Common myeloid progenitor, CD34-positive (primary cell): Measurements from ENCODE around the gene CNTN5.

ENCODE experiments used
- CTCF ChIA-PET: fragments of 350-600 bp; sonication (Branson Sonifier 250); formaldehyde crosslinking; loops from one replicate; lab custom pipeline; 2021; ENCODE audit warnings: antibody characterized with exemption; lab: Charles Lee
- POLR2A ChIA-PET: fragments of 350-600 bp; sonication (Branson Sonifier 250); formaldehyde crosslinking; loops from one replicate; lab custom pipeline; 2021; ENCODE audit warnings: antibody characterized with exemption; lab: Charles Lee
- DNase-seq, 3 donors: peaks; one replicate each; pipeline versions ENCODE4 v3.0.0 to v3.0.0-alpha.2; 2013
- H3K27ac ChIP-seq, 2 experiments: 1 replicate in 1 of 2; 2 replicates in 1 of 2; pipeline ENCODE4 v1.7.0; 2013; ENCODE audit warnings: inconsistent platforms in 2 of 2, low read length in 2 of 2, mild to moderate bottlenecking in 2 of 2, low read depth in 1 of 2, moderate library complexity in 1 of 2; ENCODE audit not compliant: severe bottlenecking in 2 of 2, insufficient read depth in 1 of 2, poor library complexity in 1 of 2
- H3K27me3 ChIP-seq, 5 experiments: replicated peaks in 2 of 5; 1 replicate in 3 of 5; 2 replicates in 2 of 5; pipeline versions ENCODE4 v1.6.1 to v1.7.0; 2013; ENCODE audit warnings: low read length in 4 of 5, mild to moderate bottlenecking in 2 of 5, moderate library complexity in 2 of 5, inconsistent platforms in 1 of 5; ENCODE audit not compliant: insufficient read depth in 5 of 5, control insufficient read depth in 4 of 5
- H3K36me3 ChIP-seq, 4 experiments: 1 replicate in 2 of 4; 2 replicates in 2 of 4; pipeline versions ENCODE4 v1.6.1 to v1.7.0; 2013; ENCODE audit warnings: low read length in 3 of 4, control low read depth in 1 of 4, mild to moderate bottlenecking in 1 of 4; ENCODE audit not compliant: control insufficient read depth in 4 of 4, insufficient read depth in 4 of 4
- H3K4me1 ChIP-seq, 4 experiments: 1 replicate in 3 of 4; 2 replicates in 1 of 4; pipeline versions ENCODE4 v1.6.1 to v1.7.1; 2013; ENCODE audit warnings: low read length in 3 of 4, mild to moderate bottlenecking in 3 of 4, control low read depth in 1 of 4, inconsistent platforms in 1 of 4, moderate library complexity in 1 of 4; ENCODE audit not compliant: control insufficient read depth in 4 of 4, insufficient read depth in 4 of 4; ENCODE audit errors: control extremely low read depth in 1 of 4
- H3K4me3 ChIP-seq, 7 experiments: 1 replicate in 4 of 7; 2 replicates in 3 of 7; pipeline versions ENCODE4 v1.5.1 to v1.7.0; 2013; ENCODE audit warnings: mild to moderate bottlenecking in 7 of 7, low read length in 6 of 7, moderate library complexity in 6 of 7, inconsistent platforms in 2 of 7, low read depth in 2 of 7, control low read depth in 1 of 7; ENCODE audit not compliant: insufficient read depth in 4 of 7, control insufficient read depth in 1 of 7; ENCODE audit errors: extremely low read depth in 1 of 7
- H3K9me3 ChIP-seq, 5 experiments: 1 replicate in 4 of 5; 2 replicates in 1 of 5; pipeline versions ENCODE4 v1.6.1 to v1.7.1; 2013; ENCODE audit warnings: low read length in 4 of 5, mild to moderate bottlenecking in 2 of 5, inconsistent platforms in 1 of 5, low read depth in 1 of 5, moderate library complexity in 1 of 5; ENCODE audit not compliant: control insufficient read depth in 4 of 5, insufficient read depth in 2 of 5; ENCODE audit errors: control extremely low read depth in 1 of 5
- WGBS: methylation state at CpG from one replicate; pipeline ENCODE4 v1.1.5; 2013; ENCODE audit not compliant: insufficient coverage; 5-methylcytosine and 5-hydroxymethylcytosine counted together

The CNTN5 gene

DNA sequence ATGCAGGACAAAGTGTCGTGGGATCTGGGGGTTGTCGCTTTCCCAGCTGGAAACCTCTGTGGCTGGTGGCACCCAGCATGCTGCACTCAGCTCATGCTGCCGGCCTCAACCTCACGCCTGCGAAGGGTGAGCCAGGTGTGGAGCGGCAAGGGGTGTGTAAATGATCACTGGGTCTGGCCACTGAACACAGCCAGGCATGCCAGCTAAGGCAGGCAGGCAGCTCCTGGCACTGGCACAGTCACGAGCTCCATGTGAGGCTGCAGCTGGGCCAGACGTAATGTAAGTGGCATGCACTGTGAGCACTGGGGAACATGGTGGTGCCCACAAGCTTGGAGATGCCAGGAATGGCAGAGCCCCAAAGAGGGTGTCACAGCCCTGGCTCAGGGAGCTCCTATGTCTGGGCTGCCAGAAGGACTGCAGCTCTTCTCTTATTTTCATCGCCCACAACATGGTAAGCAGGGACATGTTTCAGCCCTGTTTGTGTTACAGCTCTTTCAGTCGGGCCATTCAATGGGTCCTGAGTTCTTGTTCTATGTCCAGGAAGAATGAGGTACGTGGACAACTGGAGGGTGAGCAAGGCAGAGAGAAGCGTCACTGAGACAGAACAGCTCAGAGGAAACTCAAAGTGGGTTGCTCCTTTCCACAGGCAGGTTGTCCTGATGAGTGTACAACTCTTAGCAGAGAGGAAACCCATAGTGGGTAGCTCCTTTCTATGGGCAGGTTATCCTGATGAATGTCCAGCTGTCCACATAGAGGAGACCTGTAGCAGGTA is 403.8 kb downstream of the CNTN5 start:
- Histone ChIP-seq H3K4me1 (no peaks in the 10 kb centered on the region), H3K9me3 (peaks cover 0 to 9% (median 2%) of the 10 kb centered on the region in 5 experiments), H3K4me3 (no peak overlapping the region), H3K27me3 (no peaks in the 10 kb centered on the region), H3K27ac (no peak overlapping the region), H3K36me3 (no peaks in the 10 kb centered on the region)
- POLR2A ChIA-PET, result no interaction called here
- no peak for DNase-seq
- CTCF ChIA-PET, result no interaction called here
- WGBS, result 95% methylated on average over 11 of the region's 12 CpGs

DNA sequence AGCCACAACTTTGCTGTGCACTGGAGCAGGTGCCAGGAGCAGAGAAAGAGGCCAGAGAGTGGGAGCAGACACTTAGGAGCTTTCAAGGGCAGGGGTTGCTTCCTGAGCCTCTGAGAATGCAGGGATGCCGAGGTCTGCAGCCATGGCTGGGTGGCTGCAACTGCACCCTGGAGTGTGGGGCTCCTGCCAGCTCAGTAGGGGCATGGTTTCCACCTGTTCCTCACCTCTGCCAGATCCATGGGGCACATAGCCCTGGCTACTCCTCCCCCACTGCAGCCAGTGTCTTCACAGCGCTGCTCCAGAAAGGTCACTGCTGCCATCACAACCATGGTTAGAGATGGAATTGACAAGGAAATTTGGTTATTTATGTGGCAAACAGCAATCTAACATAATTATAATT is 404.8 kb downstream of the CNTN5 start:
- Histone ChIP-seq H3K4me1 (no peaks in the 10 kb centered on the region), H3K36me3 (no peaks in the 10 kb centered on the region), H3K27ac (no peak overlapping the region), H3K9me3 (peaks cover 0 to 9% (median 2%) of the 10 kb centered on the region in 5 experiments), H3K27me3 (no peaks in the 10 kb centered on the region), H3K4me3 (no peak overlapping the region)
- no peak for DNase-seq
- POLR2A ChIA-PET, result no interaction called here
- WGBS, result 0% methylated on average over 1 of the region's 2 CpGs
- CTCF ChIA-PET, result no interaction called here

DNA sequence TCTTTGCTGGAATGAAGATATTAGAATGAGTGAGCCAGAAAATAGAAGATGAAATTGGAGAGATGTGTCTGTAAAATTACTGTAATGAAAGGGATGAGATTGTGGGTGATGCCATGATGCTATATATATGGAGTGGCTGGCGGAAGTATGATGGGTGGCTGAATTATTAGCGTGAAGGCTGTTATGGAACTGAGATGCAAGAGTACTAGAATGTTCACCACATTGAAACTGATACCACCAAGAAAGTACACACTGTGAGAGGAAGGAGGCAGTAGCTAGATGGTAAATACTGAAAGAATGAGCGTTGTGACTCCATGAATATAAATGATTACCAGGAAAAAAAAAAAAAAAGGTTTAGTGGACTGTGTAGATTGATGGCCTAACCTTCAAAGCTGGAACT is 411.9 kb downstream of the CNTN5 start:
- Histone ChIP-seq H3K9me3 (no peaks in the 10 kb centered on the region), H3K27ac (no peak overlapping the region), H3K4me1 (no peaks in the 10 kb centered on the region), H3K27me3 (no peaks in the 10 kb centered on the region), H3K36me3 (no peaks in the 10 kb centered on the region), H3K4me3 (no peak overlapping the region)
- WGBS, result 83% methylated on average over 2 of the region's 3 CpGs
- ChIA-PET CTCF (no interaction called here), POLR2A (no interaction called here)
- no peak for DNase-seq

DNA sequence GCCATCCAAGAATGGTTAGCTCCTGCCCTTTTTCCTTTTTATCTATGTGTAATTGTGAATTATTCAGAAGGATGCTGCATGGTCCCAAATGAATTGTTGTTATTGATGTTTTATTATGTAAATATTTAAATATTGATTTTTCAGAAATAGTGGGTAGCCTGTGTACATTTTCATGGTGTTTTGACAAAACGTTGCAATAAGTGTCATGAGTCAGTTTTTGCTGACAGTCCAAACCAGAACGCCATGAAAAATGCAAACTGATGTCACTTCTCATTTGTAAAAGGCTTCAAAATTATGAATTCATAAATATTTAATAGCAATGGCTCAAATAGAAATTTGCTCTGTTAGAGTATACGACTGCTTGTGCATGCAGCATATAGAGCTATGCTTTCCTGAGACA is 422.5 kb downstream of the CNTN5 start:
- H3K27ac ChIP-seq, result no peak overlapping the region
- H3K4me3 ChIP-seq, result no peak overlapping the region
- no peaks in the 10 kb centered on the region for H3K4me1 ChIP-seq
- WGBS, result 50% methylated on average over 1 of the region's 3 CpGs
- no peaks in the 10 kb centered on the region for H3K36me3 ChIP-seq
- no peaks in the 10 kb centered on the region for H3K9me3 ChIP-seq
- ChIA-PET POLR2A (no interaction called here), CTCF (no interaction called here)
- no peaks in the 10 kb centered on the region for H3K27me3 ChIP-seq
- DNase-seq, result no peak

DNA sequence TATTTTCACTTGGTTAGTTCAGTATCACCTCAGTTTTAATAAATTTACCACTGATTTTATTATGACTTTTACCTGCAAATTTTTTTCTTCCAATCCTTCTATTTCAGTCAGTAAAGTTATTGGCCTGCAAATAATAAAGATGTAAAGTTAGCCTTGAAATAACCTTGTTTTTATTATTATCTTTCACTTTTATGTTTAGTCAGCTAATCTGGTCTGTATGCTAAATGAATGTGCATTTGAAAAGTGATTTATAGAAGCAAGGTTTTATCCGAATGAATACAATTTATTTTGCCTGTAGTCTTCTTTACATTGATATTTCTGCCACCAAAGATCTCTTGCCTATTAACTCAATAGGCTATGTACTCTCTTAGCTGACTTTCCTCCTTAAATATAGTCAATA is 425.7 kb downstream of the CNTN5 start:
- no peaks in the 10 kb centered on the region for H3K27me3 ChIP-seq
- DNase-seq, result no peak
- POLR2A ChIA-PET, result no interaction called here
- WGBS, result no CpG with 5 or more reads among the region's 1 CpG
- CTCF ChIA-PET, result interaction anchor here (0.6 kb wide), 1 partner anchor 1382 kb away, joined by 3 read pairs; no protein-coding TSS in a partner anchor
- no peak overlapping the region for H3K27ac ChIP-seq
- H3K4me1 ChIP-seq, result no peaks in the 10 kb centered on the region
- H3K36me3 ChIP-seq, result no peaks in the 10 kb centered on the region
- H3K4me3 ChIP-seq, result no peak overlapping the region
- H3K9me3 ChIP-seq, result no peaks in the 10 kb centered on the region

DNA sequence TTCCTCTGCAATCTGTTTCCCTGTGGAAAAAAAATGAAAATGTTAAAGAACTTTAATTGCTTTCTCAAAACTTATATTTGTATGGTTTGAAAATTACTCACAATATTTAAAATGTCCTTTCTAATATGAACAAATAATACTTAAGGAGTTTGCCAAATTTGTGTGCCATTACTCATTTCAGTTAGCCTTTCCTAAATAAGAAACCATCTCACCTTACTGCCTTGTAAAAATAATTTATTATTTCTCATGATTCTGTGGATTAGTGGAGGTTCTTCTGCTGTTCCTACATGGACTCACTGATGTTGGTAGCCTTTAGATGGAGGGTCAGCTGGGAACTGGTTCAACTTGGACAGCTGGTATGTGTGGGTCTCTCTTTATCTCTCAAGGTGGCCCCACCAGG is 428.6 kb downstream of the CNTN5 start:
- Histone ChIP-seq H3K4me3 (no peak overlapping the region), H3K36me3 (no peaks in the 10 kb centered on the region), H3K27me3 (no peaks in the 10 kb centered on the region), H3K9me3 (no peaks in the 10 kb centered on the region), H3K4me1 (no peaks in the 10 kb centered on the region), H3K27ac (no peak overlapping the region)
- CTCF ChIA-PET, result no interaction called here
- POLR2A ChIA-PET, result no interaction called here
- DNase-seq, result no peak

DNA sequence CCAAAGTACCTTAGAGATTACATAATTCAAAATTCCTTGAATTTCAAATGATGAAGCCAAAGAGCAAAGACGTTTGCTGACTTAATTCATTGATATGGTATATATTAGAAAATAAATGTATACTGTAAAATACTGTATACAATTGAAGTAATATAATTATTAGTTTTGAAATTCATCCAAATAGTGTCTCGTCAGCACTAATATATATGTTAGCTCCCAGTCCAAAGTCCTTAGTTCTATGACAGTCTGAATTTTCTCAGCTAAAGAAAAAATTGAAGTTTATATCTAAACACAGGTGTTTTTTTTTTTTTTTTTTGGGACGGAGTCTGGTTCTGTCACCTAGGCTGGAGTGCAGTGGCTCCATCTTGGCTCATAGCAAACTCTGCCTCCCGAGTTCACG is 431.3 kb downstream of the CNTN5 start:
- DNase-seq, result no peak
- no peak overlapping the region for H3K4me3 ChIP-seq
- WGBS, result 100% methylated on average over 2 of the region's 5 CpGs
- ChIA-PET CTCF (no interaction called here), POLR2A (no interaction called here)
- H3K27me3 ChIP-seq, result no peaks in the 10 kb centered on the region
- H3K36me3 ChIP-seq, result no peaks in the 10 kb centered on the region
- no peak overlapping the region for H3K27ac ChIP-seq
- H3K4me1 ChIP-seq, result no peaks in the 10 kb centered on the region
- no peaks in the 10 kb centered on the region for H3K9me3 ChIP-seq
